HG03469 (cell line): ENCODE measurements around the gene S100A6.

ENCODE experiments used
- ATAC-seq: cut with Tn5 transposase; IDR thresholded peaks from one replicate; pipeline ENCODE4 v1.9.1; 2021; ENCODE audit warnings: mild to moderate bottlenecking, moderate library complexity, moderate number of reproducible peaks; ENCODE audit not compliant: unreplicated experiment

The S100A6 gene

DNA sequence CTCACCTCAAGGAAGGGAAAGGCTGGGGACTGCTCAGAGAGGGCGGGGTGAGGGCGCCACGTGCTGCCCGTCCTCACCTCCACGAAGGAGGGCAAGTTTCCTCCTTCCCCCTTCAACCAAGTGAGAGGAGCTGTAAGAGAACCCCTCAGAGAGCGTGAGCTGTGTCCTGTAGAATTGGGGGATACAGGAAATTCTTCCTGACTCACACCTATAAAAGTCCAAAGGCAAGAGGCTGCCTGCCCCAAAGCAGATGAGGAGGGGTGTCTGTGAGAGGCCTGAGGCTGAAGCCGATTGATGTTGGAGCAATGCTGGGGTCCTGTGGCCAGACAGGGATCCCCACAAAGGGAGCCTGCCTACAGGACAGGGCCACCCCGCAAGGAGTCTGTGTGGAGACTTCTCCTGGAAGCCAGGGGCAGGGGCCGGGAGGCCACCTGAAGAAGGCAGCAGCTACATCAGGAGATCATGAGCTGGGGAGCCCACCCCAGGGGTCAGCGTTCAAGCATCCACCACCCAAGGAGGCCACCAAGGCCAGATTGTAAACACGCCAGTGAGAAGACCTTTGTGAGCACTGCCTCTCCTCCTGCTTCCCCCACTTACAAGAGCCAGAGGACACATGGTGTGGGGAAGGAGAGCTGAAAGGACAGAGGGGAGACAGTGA lies 27.7 kb downstream of the S100A6 start:
- ATAC-seq = no peak

DNA sequence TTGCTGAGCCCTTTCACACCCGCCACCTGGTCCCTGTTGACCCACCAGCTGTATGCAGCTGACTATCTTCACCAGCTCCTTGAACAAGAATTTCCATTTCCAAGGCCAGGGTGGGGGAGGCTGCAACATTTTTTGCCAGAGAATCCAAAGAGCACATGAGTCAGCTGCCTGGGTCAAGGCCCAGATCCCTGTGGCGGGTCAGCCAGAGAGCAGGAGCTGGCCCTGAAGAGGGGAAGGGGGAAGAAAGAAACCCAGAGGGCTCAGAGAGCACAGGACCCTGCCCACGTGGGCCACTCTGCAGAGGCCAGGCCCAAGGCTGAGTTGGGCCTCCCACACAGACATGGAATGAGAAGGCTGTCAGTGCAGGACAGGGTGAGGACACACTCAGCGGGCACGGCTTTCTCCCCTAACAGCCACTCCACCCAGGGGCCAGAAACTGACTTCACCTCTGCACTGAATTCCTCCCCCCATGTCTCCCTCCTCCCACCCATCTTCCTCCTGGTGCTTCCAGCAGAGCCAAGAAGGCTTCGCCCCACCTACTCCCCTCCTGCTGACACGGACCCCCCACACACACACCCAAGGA lies 28.9 kb downstream of the S100A6 start:
- ATAC-seq = no peak

DNA sequence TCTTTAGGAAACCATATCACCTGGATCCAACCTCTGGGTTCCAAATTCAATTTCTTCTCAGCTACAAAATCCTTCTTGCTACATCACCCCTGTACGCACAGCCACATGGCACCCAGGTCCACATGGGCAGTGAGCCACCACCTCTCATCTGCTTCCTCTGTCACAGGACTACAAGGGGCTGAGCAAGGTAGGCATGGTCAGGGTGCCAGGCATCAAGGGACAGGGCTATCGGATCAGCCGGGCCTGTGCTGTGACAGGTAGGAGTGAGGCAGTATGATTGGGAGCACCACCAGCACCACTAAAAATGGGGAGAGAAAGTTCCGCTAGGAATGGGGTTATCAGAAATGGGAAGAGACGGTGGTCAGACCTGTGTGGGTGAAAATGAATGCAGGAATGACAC lies 29.4 kb downstream of the S100A6 start:
- ATAC-seq = no peak

DNA sequence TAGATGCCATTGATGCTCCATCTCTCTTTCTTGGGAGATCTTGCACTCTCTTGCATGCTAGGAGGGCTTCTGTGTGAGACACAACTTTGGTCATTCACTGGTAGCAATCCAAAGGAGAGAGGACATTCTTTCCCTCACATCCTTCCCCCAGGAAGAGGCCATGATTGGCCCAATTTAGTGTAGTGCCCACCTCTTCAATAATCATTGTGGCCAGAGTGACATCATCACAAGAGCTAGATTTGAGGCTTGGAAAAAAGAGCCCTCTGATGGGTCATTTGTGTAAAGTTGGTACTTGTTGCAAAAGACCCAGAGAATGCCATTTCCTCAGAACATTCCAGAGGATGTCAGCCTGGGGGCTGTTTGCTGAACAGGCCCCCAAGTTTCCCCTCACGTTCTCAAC lies 30.2 kb downstream of the S100A6 start:
- ATAC-seq = no peak

DNA sequence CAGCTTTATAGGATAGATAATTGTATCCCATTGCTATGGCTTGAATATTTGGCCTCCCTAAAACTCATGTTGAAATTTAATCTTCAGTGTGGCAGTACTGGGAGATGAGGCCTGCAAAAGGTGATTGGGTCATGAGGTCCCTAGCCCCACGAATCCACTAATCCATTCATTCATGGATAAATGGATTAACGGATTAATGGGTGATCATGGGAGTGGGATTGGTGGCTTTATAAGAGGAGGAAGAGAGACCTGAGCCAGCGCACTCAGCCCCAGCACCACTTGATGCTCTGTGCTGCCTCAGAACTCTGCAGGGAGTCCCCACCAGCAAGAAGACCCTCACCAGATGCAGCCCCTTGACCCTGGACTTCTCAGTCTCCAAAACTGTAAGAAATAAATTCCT lies 32.0 kb downstream of the S100A6 start:
- no peak for ATAC-seq

DNA sequence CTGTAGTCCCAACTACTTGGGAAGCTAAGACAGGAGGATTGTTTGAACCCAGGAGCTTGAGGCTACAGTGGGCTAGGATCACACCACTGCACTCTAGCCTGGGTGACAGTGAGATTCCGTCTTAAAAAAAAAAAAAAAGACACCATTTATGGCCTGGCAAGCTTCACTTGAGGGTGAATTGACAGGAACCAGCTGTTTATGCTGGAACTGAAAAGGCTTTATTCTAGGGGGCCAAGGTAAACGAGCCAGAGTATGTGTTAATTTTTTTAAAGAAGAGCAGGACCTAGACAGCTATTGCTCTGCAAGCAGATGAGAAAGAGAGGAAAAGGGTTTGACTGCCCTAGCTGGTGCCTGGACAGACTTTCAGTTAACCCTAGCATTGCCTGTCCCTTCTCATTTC lies 37.0 kb downstream of the S100A6 start:
- no peak for ATAC-seq

DNA sequence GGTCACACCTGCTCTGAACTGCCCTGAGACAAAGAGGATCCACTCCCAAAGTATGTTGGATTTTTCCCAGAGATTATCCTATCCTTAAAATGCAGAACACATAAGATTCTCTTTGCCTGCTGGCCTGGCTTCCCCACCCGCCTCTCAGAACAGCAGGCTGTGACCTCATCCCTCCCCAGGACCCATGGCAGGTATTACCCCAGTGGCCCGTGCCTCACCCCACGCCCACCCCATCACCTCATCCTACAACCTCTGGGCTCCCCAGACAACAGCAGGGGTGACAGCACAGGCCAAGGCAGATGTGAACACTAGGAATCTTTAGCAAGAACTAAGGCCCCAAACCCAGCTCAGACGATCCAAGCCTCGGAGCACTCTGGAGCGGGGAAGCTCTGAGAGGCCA lies 40.3 kb downstream of the S100A6 start:
- ATAC-seq = no peak

DNA sequence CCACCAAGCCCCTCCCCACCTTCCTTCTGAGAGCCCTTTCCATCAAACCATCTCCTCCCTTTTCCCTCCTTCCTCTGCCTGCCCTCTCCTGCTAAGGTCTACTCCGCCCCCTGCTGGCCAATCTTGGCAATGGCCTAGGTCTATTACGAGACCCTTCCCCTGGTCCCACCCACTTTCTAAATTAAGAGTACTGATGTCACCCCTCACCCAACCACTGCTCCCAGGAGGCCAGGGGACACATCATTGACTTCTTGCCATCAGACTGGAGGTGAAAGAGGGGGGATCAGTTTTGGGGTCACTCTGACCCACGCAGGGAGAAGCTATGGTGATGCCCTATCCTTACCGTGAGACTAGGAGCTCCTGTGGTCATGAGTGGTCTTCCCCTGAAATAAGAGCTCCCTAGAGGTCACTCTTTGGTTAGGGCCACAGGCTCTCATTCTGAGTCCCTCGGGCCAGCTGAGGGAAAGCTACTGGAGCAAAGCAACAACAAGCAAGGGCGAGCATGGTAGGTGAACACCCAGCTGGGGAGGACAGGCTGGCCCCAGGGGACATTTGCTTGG lies 40.7 kb downstream of the S100A6 start:
- ATAC-seq = no peak

DNA sequence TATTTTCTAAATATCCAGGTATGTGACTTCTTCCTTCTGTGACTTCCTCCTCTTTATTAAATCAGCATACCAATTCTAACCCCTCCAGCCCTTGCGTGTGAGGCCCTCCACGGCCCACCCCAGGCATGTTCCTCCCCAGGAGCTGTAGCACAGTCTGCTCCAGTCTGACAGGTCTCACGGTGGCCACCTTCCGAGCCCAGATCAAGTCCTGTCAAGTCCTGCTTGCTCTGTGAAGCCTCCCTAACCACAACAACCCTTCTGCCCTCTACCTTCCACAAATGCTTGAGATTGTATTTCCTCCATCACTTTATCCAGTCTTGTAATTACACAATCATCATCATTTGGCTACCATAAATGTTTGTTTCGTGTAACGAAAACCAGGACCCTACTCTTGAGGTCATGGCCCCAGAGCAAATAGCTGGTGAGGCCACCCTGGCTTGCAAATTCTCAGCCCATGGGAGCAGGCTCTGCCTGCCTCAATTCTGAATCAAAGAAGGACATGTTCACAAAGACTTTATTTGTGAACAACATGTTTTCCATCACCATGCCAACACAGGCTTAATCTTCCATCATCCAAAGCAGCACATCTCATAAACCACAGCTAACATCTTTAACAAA lies 42.3 kb downstream of the S100A6 start:
- no peak for ATAC-seq

DNA sequence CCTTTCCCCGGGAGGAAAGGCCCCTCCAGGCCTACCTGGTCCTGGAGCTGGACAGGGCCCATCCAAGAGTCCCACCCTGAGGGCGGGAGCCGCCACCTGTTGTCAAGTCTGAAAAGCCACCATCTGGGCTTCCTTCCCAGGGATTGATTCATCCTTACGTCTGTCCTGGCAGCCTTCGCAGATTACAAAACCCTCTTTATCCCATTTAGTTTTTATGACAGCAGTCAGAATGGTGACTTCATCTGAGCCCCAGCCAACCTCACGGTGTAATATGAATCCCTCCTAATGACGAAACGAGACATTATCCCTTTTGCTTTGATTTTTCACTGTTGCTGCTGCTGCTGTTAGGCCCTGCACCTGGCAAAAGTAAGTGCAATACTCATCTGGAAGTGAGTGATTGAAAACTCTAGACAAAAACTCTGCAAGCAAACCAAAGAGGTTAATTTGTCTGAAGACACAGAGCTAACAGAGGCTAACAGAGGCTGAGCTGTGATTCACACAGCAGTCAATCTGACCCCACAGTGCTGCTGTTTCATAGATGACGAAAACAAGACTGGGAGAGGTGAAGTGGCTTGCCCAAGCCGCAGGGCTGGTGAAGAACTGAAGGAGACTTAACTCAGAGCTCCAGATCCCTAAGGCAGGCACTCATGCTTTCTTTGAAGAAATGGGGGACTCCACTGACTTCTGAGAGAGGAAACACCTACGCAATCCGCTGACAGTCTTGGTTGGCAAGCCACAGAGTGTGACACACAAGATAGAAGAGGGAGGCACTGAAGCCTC lies 45.3 kb downstream of the S100A6 start:
- ATAC-seq = no peak

DNA sequence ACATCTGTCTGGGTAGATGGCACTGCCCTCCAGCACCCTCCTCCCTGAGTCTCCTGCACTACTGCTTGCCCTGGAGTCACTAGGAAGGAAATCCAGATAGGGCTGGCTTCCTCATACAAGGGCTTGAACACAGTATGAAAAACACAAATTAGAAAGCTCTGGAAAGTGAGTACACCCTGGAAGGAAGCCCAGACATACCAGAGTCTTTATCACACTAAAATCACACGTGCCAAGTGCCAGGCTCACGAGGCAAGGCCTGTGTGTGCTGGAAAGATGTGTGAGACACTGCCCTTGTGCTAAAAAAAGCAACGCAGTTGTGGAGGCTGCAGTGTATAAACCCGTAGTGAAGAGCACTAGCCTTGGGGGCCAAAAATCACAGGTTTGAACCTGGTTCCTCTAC lies 47.1 kb downstream of the S100A6 start:
- no peak for ATAC-seq

DNA sequence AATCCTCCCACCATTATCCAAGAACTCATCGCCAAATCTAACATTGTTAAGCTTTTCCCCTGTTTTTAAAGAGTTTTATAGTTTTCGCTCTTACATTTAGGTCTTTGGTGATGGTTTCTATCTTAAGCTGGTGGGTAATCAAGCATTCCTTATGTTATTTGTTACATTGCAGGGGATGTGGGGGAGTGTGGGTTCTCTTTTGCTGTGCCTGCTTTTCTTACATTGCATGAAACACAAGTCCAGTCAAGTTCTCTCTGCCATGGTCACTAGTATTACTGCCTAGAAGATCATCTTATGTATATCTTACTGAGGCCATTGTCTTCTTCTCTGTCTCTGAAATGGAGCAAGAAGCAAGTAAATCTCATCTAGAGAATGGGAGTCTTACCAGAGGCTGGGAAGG lies 48.1 kb downstream of the S100A6 start:
- no peak for ATAC-seq

DNA sequence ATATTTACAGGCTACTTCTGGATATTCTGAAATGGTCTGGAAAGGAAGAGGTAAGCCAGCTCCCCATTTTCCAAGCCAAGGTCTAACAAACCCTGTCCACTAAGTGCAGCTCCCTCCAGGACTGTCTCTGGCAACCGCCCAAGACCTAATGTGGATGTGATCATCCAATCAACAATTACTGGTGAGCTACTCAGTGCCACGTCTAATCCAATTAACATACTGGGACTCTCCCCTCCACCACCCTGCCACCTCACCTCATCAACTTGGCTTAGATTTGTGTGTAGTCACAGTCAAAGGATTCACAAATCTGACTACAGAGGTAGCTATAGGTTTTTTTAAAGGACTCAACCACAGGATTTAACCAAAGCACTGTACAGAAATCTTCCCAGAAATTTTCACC lies 49.9 kb downstream of the S100A6 start:
- ATAC-seq = no peak
